ENCODE data around the gene NMUR2. TPM values are rescaled to one million over a fixed set of nuclear protein-coding genes. Genes with fewer than 3 reads are reported as not detected.

The NMUR2 gene
- total and polyA plus RNA-seq, 2 of the 8 experiments (the other 6 are each of a cell fraction or from before 2014, with no cell fraction given), result 0.11 TPM; not detected in 1

DNA sequence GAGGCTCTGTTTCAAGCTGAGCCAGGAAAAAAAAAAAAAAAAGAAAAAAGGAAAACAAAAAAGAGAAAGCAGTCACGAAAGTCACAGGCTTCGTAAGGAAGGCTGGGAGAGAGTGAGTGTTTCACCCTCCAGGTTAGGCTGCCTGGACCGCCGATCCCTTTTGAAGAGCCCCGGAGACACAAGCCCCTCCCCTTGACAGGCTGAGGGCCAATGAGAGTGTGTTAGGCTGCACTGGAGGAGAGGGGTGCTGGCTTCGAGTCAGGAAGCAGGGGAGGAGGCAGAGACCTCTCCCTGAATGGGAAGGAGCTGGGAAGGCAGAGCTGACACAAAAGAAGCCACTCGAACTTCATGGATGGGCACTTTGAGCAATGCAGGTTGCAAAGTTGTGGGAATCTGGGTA lies at the start of gene NMUR2 (continued):
- no peak for TF ChIP-seq RNF2 (IDR thresholded peaks at IDR 0.05; ENCODE audit: borderline replicate concordance, low read depth, low read length, missing control alignments, poor library complexity, severe bottlenecking)
- no peak for TF ChIP-seq JUND (IDR thresholded peaks at IDR 0.05; ENCODE audit: low read length)
- no peak for TF ChIP-seq TAF1 (IDR thresholded peaks at IDR 0.05; ENCODE audit: low read depth, low read length)

Data from H1 (cell line).